ENCODE results near the gene LAG3.

DNA sequence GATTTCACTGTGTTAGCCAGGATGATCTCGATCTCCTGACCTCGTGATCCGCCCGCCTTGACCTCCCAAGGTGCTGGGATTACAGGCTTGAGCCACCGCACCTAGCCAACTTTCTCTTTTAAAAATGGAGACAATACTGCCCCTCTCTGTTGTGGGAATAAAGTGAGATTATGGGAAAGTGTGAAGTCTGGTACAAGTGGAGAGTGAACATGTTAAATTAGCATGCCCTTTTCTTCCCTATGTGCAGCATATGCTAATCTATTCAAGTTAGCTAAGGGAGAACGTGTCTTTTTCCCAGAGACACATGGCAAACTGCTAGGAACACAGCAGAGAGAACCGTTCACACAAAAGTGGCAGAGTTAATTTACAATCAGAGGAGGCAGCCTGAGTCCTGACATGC is 47.0 kb upstream of the LAG3 start:
- TF ChIP-seq CTCF (IDR thresholded peaks at IDR 0.05) (no peak), POLR2A (IDR thresholded peaks at IDR 0.05) (no peak)

All from thyroid gland (tissue), 4 donors.